ENCODE data around the gene RFX4. TPM values are rescaled to one million over a fixed set of nuclear protein-coding genes. Genes with fewer than 3 reads are reported as not detected.

The RFX4 gene
- not detected for total RNA-seq

DNA sequence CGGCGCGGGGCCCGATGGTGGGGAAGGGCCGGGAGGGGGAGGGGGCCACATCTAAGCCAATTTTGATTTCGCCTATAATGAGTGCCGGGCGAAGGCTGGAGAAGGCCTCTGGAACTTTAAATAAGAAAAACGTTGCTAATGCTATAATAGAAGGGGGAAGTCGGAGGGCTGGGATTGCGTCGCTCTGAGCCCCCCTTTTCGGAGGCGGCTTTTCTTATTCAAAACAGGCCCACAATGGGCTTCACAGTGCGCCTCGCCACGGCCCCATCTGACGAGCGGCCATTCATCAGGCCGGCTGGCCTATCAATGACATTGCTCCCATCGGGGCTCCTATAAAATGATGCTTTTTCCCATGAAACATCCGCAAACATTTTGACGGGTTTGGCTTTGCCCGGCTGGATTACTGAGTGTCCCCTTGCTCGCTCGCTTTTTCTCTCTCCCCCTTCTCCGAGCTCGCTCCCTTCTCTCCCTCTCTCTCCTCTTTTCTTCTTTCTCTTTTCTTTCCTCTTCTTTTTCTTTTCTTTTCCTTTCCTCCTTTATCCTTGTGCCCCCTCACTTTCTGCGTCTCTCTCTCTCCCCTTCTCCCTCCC is at the start of gene RFX4:
Gene RFX4 (plus strand): TSS at position 364 of the 590 bp plus-strand sequence. CDS start 317 bp downstream, outside the sequence.
- Histone ChIP-seq H3K4me3 (peak within 1 kb of the TSS; percentile 15 to 45), H3K27ac (no peak within 1 kb of the TSS), H3K9me3 (no peaks in the 10 kb centered on the region), H3K27me3 (peaks cover 29 to 60% of the 10 kb centered on the region in 2 donors), H3K4me1 (peaks cover 0 to 66% of the 10 kb centered on the region in 2 donors), H3K36me3 (no peaks in the 10 kb centered on the region)
- no peak for DNase-seq (ENCODE audit: low spot score)
- TF ChIP-seq, protein P1, sequence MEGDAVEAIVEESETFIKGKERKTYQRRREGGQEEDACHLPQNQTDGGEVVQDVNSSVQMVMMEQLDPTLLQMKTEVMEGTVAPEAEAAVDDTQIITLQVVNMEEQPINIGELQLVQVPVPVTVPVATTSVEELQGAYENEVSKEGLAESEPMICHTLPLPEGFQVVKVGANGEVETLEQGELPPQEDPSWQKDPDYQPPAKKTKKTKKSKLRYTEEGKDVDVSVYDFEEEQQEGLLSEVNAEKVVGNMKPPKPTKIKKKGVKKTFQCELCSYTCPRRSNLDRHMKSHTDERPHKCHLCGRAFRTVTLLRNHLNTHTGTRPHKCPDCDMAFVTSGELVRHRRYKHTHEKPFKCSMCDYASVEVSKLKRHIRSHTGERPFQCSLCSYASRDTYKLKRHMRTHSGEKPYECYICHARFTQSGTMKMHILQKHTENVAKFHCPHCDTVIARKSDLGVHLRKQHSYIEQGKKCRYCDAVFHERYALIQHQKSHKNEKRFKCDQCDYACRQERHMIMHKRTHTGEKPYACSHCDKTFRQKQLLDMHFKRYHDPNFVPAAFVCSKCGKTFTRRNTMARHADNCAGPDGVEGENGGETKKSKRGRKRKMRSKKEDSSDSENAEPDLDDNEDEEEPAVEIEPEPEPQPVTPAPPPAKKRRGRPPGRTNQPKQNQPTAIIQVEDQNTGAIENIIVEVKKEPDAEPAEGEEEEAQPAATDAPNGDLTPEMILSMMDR (IDR thresholded peaks at IDR 0.05) = no peak

DNA sequence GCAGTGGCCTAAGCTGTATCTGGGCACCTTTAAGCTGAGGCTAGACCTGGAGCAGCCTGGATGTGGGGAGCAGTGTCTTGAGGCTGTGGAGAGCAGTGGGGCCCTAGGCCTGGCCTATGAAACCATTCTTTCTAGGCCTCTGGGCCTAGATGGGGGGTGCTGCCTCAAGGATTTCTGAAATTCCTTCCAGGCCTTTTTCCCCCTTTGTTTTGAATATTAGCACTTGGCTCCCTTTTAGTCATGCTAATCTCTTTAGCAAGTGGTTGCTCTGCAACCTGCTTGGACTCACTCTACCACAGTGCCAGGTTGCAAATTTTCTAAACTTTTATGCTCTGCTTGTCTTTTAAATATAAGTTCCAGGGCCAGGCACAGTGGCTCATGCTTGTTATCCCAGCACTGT is 41.6 kb upstream of the RFX4 start:
- H3K4me3 ChIP-seq = no peak overlapping the region
- H3K27me3 ChIP-seq = no peaks in the 10 kb centered on the region
- no peaks in the 10 kb centered on the region for H3K4me1 ChIP-seq
- no peaks in the 10 kb centered on the region for H3K36me3 ChIP-seq
- H3K27ac ChIP-seq = no peak overlapping the region
- TF ChIP-seq, protein P1 (IDR thresholded peaks at IDR 0.05) = no peak
- no peaks in the 10 kb centered on the region for H3K9me3 ChIP-seq
- DNase-seq (ENCODE audit: low spot score) = no peak

DNA sequence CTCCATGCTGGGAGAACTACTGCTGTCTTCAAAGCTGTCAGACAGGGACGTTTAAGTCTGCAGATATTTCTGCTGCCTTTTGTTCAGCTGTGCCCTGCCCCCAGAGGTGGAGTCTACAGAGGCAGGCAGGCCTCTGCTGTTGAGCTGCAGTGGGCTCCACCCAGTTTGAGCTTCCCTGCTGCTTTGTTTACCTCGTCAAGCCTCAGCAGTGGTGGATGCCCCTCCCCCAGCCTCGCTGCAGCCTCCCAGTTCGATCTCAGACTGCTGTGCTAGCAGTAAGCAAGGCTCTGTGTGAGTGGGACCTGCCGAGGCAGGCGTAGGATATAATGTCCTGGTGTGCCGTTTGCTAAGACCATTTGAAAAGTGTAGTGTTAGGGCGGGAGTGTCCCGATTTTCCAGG is 31.4 kb upstream of the RFX4 start:
- Histone ChIP-seq H3K9me3 (no peaks in the 10 kb centered on the region), H3K4me3 (no peak overlapping the region), H3K27me3 (no peaks in the 10 kb centered on the region), H3K36me3 (no peaks in the 10 kb centered on the region), H3K4me1 (no peaks in the 10 kb centered on the region), H3K27ac (no peak overlapping the region)
- TF ChIP-seq, protein P1 (IDR thresholded peaks at IDR 0.05) = no peak
- no peak for DNase-seq (ENCODE audit: low spot score)

DNA sequence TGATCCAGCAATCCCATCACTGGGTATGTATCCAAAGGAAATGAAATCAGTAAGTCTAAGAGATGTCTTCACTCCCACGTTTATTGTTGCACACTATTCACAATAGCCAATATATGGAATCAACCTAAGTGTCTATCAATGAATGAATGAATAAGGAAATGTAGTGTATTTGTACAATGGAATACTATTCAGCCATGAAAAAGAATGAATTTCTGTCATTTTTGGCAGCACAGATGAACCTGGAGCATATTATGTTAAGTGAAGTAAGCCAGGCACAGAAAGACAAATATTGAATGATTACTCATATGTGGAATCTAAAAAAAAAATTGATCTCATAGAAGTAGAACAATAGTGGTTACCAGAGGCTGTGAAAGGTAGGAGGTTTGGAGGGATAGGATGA is 30.6 kb upstream of the RFX4 start:
- H3K4me3 ChIP-seq = no peak overlapping the region
- H3K4me1 ChIP-seq = no peaks in the 10 kb centered on the region
- no peaks in the 10 kb centered on the region for H3K9me3 ChIP-seq
- H3K36me3 ChIP-seq = no peaks in the 10 kb centered on the region
- H3K27ac ChIP-seq = no peak overlapping the region
- TF ChIP-seq, protein P1 (IDR thresholded peaks at IDR 0.05) = no peak
- no peaks in the 10 kb centered on the region for H3K27me3 ChIP-seq
- DNase-seq (ENCODE audit: low spot score) = no peak

DNA sequence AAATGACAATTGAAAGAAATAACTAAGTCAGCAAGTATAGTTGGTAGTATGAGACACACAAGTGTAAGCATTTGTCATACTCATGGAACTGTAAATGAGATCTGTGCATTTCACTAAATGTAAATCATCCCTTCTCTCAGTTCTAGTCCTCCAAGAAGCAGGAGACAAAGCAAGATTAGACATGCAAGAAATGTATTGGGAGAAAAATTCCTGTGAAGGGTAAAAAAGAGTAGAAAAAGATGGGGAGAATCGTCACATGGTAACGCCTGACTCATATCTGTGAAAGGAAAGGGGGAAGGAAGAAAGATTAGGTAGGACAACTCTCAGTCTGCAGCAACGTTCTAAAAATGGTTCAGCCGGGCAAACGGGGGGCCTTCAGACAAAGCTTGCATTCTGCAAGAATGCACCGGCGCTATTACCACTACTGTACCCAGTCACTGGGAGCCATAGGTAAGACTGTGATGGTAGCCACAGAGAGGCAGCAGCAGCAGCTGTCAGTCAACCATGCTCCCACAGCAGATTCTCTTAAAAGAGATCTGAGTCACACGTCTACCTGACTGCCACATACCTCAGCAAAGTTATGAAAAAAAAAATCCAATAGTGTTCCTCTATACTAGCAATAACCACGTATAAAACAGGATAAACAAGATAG is 18.0 kb upstream of the RFX4 start:
- TF ChIP-seq, protein P1 (IDR thresholded peaks at IDR 0.05) = no peak

More for the DNA sequence above, 18.0 kb upstream of the RFX4 start:
- DNase-seq (ENCODE audit: low spot score) = no peak
- no peak overlapping the region for H3K27ac ChIP-seq
- H3K36me3 ChIP-seq = no peaks in the 10 kb centered on the region
- H3K9me3 ChIP-seq = peaks cover 0 to 9% of the 10 kb centered on the region in 2 donors
- no peaks in the 10 kb centered on the region for H3K27me3 ChIP-seq
- no peaks in the 10 kb centered on the region for H3K4me1 ChIP-seq
- H3K4me3 ChIP-seq = no peak overlapping the region

Data from right atrium auricular region (tissue), 2 donors.